Osteocyte (in vitro differentiated cells): ENCODE results near the gene PRDM15. TPM values are rescaled to one million over a fixed set of nuclear protein-coding genes. Genes with fewer than 3 reads are reported as not detected.
A peak's percentile ranks its signal among the peaks of the same experiment; 100 is the strongest.

Source experiments
- DNase-seq: peaks from one replicate; pipeline ENCODE4 v3.0.0; 2021; ENCODE audit warnings: mixed read lengths; ENCODE audit not compliant: unreplicated experiment; ENCODE audit errors: extremely low spot score
- H3K27ac Mint-ChIP-seq: one replicate; pipeline ENCODE4 v1.8.0; 2021; ENCODE audit warnings: mild to moderate bottlenecking, mixed read lengths; ENCODE audit not compliant: unreplicated experiment
- H3K27me3 Mint-ChIP-seq: one replicate; pipeline ENCODE4 v1.8.0; 2021; ENCODE audit warnings: mixed read lengths; ENCODE audit not compliant: unreplicated experiment
- H3K36me3 Mint-ChIP-seq: one replicate; pipeline ENCODE4 v1.8.0; 2021; ENCODE audit warnings: mixed read lengths; ENCODE audit not compliant: unreplicated experiment
- H3K4me1 Mint-ChIP-seq: one replicate; pipeline ENCODE4 v1.8.0; 2021; ENCODE audit warnings: mixed read lengths; ENCODE audit not compliant: unreplicated experiment
- H3K4me3 Mint-ChIP-seq: one replicate; pipeline ENCODE4 v1.8.0; 2021; ENCODE audit warnings: mild to moderate bottlenecking, moderate library complexity, mixed read lengths; ENCODE audit not compliant: unreplicated experiment
- H3K9me3 Mint-ChIP-seq: one replicate; pipeline ENCODE4 v1.8.0; 2021; ENCODE audit warnings: mixed read lengths; ENCODE audit not compliant: unreplicated experiment
- total RNA-seq: library from RNA; stranded (reverse); gene quantifications from 2 replicates; pipeline ENCODE4 v1.2.1, GENCODE V29; 2021
- TF ChIP-seq, protein P1 (sequence below): fragments of 200-600 bp; sonication (generic); IDR thresholded peaks from 2 replicates; pipeline ENCODE4 v1.5.0; 2021; ENCODE audit warnings: antibody characterized with exemption, mild to moderate bottlenecking, moderate library complexity

PRDM15 gene
- total RNA-seq, 1 donor from 2014 or later: 11.4 TPM

DNA sequence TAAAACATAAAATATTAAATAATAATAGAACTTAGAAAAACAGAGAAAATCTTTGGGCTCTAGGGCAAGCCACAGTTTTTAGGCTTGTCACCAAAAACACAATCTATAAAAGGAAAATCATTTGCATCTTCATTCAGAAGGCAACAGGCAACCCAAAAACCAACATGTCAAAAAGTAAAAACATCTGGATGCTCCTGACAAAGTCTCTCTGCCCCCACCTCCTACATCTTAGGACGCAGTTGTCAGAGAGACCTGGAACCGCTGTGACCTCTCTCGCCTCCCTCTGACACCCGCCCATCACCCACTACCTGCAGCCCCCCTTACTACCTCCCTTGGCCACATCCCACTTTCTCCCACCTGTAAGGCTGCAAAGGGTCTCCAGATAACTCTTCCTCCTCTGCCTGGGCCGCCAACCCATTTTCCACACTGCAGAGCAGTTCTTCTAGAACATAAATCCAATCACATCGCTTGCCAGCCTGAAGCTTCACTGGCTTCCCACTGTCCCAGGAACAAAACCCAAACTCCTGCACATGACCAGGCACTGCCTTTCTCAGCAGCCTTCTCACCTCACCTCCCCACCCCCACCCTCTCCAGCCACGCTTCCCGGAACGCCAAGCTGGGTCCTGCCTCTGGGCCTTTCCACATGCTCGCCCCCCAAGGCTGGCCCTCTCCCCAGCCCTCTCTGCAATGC is 14.7 kb downstream of the PRDM15 start:
- H3K9me3 Mint-ChIP-seq: no peaks in the 10 kb centered on the region
- DNase-seq: no peak
- H3K4me3 Mint-ChIP-seq: no peak overlapping the region
- H3K4me1 Mint-ChIP-seq: peaks cover 31% of the 10 kb centered on the region
- H3K36me3 Mint-ChIP-seq: peaks cover 1% of the 10 kb centered on the region
- no peaks in the 10 kb centered on the region for H3K27me3 Mint-ChIP-seq
- TF ChIP-seq, protein P1, sequence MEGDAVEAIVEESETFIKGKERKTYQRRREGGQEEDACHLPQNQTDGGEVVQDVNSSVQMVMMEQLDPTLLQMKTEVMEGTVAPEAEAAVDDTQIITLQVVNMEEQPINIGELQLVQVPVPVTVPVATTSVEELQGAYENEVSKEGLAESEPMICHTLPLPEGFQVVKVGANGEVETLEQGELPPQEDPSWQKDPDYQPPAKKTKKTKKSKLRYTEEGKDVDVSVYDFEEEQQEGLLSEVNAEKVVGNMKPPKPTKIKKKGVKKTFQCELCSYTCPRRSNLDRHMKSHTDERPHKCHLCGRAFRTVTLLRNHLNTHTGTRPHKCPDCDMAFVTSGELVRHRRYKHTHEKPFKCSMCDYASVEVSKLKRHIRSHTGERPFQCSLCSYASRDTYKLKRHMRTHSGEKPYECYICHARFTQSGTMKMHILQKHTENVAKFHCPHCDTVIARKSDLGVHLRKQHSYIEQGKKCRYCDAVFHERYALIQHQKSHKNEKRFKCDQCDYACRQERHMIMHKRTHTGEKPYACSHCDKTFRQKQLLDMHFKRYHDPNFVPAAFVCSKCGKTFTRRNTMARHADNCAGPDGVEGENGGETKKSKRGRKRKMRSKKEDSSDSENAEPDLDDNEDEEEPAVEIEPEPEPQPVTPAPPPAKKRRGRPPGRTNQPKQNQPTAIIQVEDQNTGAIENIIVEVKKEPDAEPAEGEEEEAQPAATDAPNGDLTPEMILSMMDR: no peak
- no peak overlapping the region for H3K27ac Mint-ChIP-seq

DNA sequence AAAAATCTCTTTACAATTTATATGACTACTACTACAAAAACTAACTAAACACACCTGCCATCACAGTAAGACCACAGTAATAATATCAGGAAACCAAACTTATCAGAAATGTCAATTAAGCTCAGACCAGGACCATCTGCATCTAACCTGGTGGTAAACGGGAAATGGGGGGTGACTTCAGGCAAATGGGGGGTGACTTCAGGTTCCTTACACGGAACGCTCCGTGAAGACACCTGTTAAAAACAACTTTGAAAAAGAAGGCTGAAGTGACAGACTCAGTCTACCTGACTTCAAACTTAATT is 15.8 kb downstream of the PRDM15 start:
- Mint-ChIP-seq H3K4me1 (peaks cover 23% of the 10 kb centered on the region), H3K4me3 (no peak overlapping the region), H3K36me3 (peaks cover 1% of the 10 kb centered on the region), H3K9me3 (no peaks in the 10 kb centered on the region), H3K27me3 (no peaks in the 10 kb centered on the region), H3K27ac (peak overlapping the region; percentile 12)
- no peak for DNase-seq
- TF ChIP-seq, protein P1: no peak

DNA sequence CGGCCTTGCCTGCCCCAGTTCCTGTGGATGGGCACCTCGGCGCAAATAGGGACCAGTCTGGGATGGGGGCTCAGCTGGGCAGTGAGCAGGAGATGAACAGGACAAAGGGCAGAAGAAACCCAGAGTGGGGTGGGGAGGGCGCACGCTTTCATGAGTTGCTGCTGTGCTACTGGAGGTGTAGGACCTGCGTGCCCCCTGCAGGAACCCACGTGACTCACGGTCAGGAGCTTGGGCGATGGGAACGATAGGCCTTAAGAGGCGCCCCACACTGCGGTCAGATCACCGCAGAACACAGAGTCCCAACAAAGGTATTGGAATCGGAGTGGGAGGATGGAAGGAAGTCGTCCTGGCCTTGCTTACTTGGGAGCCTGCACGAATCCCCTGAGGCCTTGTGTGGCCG is 17.2 kb downstream of the PRDM15 start:
- H3K36me3 Mint-ChIP-seq: peaks cover 7% of the 10 kb centered on the region
- H3K4me1 Mint-ChIP-seq: peaks cover 18% of the 10 kb centered on the region
- H3K27me3 Mint-ChIP-seq: no peaks in the 10 kb centered on the region
- H3K9me3 Mint-ChIP-seq: no peaks in the 10 kb centered on the region
- TF ChIP-seq, protein P1: no peak
- no peak overlapping the region for H3K4me3 Mint-ChIP-seq
- DNase-seq: no peak
- no peak overlapping the region for H3K27ac Mint-ChIP-seq

DNA sequence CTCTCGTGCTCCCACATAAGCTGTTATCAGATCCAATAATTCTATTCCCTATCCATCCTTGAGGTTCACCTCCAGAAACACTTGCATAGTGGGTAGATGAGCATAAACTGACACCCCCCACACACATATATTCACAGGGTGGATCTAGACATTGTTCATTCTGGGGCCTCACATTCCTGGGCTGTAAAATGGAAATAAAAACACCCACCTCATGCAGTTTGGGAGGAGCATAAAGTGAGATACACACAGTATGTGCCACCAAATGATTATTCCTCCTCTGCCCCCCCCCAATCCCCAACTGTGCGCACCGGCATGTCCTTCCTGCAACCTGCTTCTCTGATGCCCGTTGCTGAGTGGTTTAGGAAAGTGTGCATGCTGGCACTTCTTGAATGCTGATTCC is 17.9 kb downstream of the PRDM15 start:
- Mint-ChIP-seq H3K36me3 (peaks cover 13% of the 10 kb centered on the region), H3K4me1 (peaks cover 18% of the 10 kb centered on the region), H3K9me3 (no peaks in the 10 kb centered on the region), H3K4me3 (no peak overlapping the region), H3K27me3 (no peaks in the 10 kb centered on the region), H3K27ac (no peak overlapping the region)
- no peak for DNase-seq
- TF ChIP-seq, protein P1: no peak

DNA sequence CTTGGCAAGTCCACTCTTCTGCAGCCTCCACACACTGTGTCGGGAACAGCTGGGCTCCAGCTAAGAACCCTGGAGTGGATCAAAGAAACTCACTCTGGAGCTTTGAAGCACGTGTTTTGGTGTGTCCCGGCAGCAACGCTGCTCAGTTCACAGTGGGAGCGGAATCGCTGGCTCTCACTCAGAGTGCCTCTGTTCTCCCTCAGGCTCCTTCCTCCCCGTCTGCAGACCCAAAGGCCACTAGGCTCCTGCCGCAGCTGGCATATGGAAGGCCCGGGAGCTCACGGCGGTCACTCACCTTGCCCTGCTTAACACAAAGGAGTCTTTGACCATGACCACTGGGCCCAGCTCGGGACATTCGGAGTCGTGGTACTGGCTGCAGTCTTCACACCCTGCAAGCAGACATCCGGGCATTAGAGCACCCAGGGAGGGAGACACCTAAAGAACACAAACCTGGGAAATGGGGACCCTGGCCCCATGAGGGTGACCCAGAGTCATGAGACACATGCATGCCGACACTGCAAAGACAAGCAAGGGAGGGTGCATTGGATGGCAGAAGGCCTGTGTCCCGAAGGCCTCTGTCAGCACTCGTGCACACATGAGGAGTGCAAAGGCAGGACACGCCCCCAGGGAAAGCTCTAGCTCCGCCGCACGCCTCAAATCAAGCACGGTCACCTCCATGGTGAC is 19.7 kb downstream of the PRDM15 start:
- Mint-ChIP-seq H3K4me1 (peaks cover 17% of the 10 kb centered on the region), H3K4me3 (no peak overlapping the region), H3K27ac (no peak overlapping the region)

More for the DNA sequence above, 19.7 kb downstream of the PRDM15 start:
- DNase-seq: no peak
- no peaks in the 10 kb centered on the region for H3K27me3 Mint-ChIP-seq
- peaks cover 17% of the 10 kb centered on the region for H3K36me3 Mint-ChIP-seq
- H3K9me3 Mint-ChIP-seq: no peaks in the 10 kb centered on the region
- TF ChIP-seq, protein P1: no peak
